Fibroblast of pulmonary artery (primary cell): ENCODE data around the gene MICU1.
"Not testable (repeated sequence)": the region's sequence is repeated elsewhere in the genome, so short reads cannot be mapped to it uniquely, and the experiment has no call there.

Experiments
- DNase-seq: peaks from one replicate; pipeline ENCODE4 v3.0.0-alpha.2; 2010; ENCODE audit warnings: low read depth
- H3K4me3 ChIP-seq: replicated peaks from 2 replicates; pipeline ENCODE4 v1.5.1; 2011; ENCODE audit warnings: low read depth, mild to moderate bottlenecking, control low read depth, low read length, moderate library complexity
- TF ChIP-seq, protein P1 (sequence below): IDR thresholded peaks from 2 replicates; pipeline ENCODE4 v1.5.1; 2011; ENCODE audit warnings: mild to moderate bottlenecking, control low read depth, low read length, inconsistent platforms; ENCODE audit errors: missing control alignments

The MICU1 gene

DNA sequence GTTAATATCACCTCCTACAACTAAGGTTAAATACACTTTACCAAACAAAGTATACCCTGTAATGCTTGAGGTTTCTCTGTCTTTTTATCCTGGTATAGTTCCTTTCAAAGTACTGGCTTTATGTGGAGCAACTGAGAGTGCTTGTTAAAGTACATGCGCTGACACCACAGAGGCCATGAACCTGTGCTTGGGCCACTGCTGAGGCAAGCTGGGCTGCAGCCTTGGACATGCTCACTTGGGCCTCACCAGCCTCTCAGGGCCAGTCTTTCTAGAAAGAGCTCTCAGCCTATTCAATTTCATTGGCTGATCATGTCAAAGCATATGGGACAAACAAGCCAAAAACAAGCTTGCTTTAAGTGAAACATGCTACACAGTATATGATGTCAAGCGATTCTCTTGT lies 145.0 kb downstream of the MICU1 start:
- H3K4me3 ChIP-seq = no peak overlapping the region
- no peak for DNase-seq
- TF ChIP-seq, protein P1, sequence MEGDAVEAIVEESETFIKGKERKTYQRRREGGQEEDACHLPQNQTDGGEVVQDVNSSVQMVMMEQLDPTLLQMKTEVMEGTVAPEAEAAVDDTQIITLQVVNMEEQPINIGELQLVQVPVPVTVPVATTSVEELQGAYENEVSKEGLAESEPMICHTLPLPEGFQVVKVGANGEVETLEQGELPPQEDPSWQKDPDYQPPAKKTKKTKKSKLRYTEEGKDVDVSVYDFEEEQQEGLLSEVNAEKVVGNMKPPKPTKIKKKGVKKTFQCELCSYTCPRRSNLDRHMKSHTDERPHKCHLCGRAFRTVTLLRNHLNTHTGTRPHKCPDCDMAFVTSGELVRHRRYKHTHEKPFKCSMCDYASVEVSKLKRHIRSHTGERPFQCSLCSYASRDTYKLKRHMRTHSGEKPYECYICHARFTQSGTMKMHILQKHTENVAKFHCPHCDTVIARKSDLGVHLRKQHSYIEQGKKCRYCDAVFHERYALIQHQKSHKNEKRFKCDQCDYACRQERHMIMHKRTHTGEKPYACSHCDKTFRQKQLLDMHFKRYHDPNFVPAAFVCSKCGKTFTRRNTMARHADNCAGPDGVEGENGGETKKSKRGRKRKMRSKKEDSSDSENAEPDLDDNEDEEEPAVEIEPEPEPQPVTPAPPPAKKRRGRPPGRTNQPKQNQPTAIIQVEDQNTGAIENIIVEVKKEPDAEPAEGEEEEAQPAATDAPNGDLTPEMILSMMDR = no peak

DNA sequence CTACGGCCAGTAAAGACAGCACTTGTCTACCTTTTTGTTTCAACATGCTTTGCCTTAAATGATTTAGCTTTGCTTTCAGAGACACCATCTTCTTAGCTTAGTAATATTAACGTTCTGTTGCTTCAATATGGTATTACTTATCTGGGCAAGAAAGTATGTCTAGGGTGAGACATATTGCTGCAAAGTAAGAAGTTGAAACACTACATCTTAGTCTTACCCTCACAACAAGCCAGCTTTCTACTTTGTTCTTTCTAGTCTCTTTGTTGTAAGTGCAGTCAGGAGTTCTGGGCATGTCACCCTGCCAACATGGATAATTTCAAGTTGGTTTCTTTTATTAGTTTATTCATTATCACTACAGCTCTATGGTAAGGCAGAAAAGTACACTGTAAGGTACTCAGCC lies 148.4 kb downstream of the MICU1 start:
- TF ChIP-seq, protein P1 = no peak
- no peak for DNase-seq
- H3K4me3 ChIP-seq = no peak overlapping the region

DNA sequence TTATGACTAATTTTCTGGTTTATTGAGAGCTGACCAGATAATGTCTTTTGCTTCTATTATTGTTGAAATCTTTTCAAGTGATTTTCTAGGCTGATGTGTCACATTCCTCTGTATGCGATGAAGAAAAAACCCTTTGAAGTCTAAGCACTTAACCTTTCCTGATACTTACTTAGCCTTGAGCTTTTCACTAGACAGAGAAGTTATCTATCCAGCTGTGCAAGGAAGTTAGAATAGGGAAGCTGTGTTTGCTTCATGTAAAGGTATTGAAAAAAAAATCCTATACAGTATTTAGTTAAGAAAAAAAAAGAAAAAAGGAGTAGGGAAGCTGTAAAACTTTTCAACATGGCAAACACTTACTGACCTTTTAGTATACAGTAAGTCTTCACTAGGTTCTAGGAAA lies 153.6 kb downstream of the MICU1 start:
- DNase-seq = no peak
- TF ChIP-seq, protein P1 = no peak

DNA sequence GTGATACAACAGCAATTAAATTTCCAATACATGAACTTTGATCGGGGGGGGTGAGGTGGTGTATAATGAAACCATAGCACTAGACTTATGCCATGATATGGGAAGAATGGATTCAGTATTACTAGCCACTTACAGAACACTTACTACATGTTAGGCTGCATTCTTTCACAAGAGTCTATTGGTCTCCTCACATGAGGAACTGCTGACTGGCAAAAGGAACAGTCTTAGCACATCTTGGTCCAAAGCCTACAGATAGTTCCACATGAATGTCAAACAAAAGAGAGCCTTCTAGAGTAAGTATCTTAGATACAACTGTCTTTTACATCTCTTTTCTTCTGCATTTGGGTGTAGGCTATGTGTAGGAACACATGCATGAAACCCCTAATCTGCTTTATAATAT lies 155.2 kb downstream of the MICU1 start:
- no peak overlapping the region for H3K4me3 ChIP-seq
- no peak for DNase-seq
- TF ChIP-seq, protein P1 = no peak

More for the DNA sequence above, 153.6 kb downstream of the MICU1 start:
- no peak overlapping the region for H3K4me3 ChIP-seq

DNA sequence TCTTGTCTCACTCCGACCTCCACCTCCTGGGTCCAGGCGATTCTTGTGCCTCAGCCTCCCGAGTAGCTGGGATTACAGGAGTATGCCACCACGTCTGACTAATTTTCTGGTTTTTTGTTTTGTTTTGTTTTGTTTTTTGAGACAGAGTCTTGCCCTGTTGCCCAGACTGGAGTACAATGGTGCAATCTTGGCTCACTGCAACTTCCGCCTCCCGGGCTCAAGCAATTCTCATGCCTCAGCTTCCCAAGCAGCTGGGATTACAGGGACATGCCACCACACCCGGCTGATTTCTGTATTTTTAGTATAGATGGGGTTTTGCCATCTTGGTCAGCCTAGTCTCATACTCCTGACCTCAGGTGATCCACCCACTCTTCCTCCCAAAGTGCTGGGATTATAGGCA lies 158.8 kb downstream of the MICU1 start:
- not testable (repeated sequence) for DNase-seq, H3K4me3 ChIP-seq

DNA sequence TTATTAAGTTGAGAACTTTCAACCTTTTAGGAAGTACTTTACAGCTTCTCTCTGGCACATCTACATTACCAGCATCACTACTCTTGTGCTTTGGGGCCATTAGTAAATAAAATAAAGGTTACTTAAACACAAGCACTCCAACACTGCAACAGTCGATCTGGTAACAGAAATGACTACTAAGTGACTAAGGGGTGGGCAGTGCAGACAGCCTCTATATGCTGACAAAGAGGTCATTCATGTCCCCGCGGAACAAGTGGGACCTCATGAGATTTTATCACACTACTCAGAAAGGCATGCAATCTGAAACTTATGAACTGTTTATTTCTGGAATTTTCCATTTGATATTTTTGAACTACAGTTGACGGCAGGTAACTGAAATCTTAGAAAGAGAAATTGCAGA lies 159.9 kb downstream of the MICU1 start:
- TF ChIP-seq, protein P1 = no peak
- no peak overlapping the region for H3K4me3 ChIP-seq
- DNase-seq = no peak

DNA sequence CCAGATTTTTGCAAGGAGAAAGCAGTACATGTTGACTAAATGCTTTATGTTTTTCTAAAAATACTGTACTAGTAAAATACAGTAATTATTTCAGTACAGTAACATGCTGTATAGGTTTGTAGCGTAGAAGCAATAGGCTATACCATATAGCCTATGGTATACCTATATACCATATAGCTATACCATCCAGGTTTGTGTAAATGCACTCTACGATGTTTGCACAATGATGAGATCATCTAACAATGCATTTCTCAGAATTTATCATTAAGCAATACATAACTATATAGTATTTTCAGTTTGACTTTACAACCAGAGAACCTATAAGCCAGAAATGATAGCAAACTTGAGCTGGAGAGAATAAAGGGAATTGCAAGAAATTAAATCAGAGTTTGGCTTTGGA lies 161.4 kb downstream of the MICU1 start:
- TF ChIP-seq, protein P1 = no peak
- no peak overlapping the region for H3K4me3 ChIP-seq
- DNase-seq = no peak

DNA sequence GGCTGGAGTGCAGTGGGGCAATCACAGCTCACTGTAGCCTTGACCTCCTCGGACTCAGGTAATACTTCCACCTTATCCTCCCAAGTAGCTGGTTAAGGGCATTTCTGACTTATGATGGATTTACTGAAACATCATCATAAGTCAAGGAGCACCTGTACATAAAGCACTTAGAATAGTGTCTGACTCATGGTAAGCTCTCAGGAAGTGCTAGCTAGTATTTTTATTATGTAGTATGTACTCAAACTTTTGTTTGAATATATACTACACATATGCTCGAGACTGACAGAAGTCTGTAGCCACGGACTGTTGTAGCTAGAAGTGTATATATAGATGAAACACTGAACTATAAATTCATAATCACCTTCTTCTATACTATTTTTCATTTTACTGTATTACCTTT lies 163.6 kb downstream of the MICU1 start:
- H3K4me3 ChIP-seq = no peak overlapping the region
- no peak for DNase-seq
- TF ChIP-seq, protein P1 = no peak
